HG03439 (cell line): ENCODE results near the gene TPK1.
"Not testable (repeated sequence)": the region's sequence is repeated elsewhere in the genome, so short reads cannot be mapped to it uniquely, and the experiment has no call there.

Source experiments
- ATAC-seq: cut with Tn5 transposase; IDR thresholded peaks from one replicate; pipeline ENCODE4 v1.9.1; 2021; ENCODE audit warnings: mild to moderate bottlenecking, moderate library complexity; ENCODE audit not compliant: unreplicated experiment

The TPK1 gene

DNA sequence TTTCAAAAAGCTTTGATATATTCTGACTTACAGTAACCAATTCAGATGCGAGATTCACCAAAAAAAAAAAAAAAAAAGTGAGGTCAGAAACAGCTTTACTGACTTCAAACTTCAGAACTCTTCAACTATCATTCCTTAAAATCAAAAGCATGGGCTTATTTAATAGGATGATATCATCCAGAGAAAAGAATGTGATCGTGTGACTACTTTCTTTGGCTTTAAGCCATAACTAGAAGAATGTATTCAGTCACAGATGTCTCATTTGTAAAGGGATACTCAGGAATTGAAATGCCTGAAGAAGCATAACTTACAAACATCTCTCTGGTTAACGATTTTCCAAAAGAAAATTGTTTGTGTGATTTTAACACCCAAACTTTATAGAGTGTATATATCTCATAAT is 11.5 kb downstream of the TPK1 start:
- no peak for ATAC-seq

DNA sequence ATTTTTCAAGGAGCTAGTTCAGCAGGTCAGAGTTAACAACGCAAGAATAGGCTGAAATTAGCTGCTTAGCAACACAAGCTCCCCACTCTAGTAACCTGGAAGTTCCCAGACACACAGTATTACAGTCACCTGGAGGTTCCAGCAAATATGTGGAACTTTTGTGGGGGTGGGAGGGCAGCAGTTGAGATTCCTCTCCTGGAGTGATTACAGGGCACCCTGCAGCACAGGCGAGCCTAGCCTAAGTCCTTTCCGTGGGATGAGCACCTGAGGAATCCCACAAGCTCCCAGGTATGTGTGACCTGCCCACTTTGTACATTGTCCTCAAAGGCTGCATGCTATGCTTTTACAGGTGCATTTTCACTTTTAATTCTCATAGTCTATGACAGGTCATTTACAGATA is 13.6 kb downstream of the TPK1 start:
- no peak for ATAC-seq

DNA sequence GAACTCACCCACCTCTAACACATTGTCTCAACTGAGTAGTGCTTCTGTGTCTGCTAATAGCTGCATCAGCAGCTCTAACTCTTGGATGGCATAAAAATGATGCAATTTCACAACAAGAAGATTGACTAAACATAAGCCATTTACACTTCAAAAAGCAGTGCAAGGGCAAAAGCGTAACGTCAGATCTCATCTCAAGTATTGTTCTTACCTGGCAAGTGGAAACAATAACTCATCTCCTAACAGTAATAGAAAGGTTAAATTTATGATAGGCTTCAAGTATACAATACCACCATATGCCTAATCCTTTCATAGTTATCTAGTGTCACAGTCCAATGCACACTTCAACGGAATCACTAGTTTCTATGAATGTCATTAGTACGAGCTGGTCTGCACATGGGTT is 14.8 kb downstream of the TPK1 start:
- peak; percentile 57 for ATAC-seq

DNA sequence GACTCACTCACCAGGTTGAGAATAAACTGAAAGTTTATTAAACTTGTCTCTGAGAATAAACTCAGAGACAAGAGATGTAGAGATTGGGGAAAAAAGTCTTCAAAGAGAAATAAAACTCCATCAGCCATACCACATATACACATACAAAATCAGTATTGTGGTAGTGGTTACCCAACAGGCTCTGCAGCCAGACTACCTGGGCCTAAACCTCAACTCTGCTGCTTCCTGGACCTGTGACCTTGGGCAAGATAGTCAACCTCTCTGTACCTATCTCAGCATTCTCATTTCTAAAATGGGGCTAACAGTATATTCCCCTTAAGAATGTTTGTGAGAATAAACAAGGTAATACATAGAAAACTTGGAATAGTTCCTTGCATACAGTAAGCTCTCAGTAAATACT is 15.3 kb downstream of the TPK1 start:
- ATAC-seq: no peak

DNA sequence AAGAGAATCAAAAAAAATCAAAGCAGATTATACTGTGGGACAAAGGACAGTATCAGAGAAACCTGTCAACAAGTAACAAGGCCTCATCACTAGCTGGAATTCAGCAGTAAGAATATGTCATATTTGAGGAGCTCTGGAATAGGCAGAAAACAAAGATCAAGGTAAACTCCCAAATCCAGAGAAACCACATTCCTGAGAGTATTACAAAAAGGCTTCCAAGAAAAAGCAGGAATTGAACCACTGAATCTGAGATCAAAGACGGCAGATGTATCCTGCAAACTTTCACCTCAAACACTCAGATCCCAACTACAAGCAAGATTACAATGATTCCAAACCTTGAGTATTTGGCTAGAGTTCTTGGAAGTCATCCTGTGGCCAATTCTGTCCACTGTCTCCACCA is 16.3 kb downstream of the TPK1 start:
- no peak for ATAC-seq

DNA sequence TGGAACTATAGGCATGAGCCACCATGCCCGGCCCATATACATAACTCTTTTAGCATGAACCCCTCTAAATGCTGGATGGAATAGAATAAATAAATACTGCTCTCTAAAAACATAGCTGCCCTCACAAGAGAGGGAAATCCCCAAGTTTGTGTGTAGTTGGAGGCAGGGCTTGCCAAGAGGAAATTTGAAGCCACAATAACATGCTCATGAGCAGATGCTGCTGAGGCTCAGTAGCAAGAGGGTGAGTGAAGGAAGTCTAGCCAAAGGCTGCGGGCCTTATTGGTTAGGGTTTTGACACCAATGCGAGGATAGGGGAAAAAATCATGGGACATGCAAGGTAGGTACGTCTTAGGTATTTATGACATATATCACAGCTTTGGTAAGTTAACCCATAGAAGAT is 17.3 kb downstream of the TPK1 start:
- no peak for ATAC-seq

DNA sequence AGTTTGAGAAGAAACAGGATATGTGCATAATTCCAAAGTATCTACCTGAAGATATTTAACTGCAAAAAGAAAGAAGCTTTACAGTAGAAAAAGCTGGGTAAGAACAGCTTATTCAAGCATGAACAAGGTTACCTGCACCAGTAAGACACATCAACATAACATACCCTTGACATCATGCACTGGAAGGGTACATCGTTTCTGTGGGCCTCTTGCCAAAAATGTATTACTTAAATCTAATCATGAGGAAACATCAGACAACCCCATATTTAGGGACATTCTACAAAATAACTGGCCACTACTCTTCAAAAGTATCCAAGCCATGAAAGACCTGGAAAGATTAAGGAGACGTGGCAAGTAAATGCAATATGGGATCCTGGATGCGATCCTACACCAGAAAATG is 18.9 kb downstream of the TPK1 start:
- no peak for ATAC-seq

DNA sequence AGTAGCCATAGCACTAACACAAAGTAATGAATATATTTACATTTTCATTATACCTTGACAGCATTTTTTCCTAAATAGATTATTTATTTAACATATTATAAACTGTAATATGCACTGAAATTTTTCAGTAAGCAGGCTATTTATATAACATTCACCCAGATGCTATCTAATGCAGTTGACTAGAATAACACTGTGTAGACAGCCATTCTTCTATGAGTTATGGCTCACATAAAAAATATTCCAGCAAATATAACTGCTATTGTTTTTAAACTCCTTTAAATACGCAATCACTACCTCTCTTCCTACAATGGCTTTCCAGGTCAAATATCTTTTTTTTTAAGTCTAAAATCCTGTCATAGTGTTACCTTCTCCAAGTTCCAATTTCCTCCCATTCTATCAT is 21.6 kb downstream of the TPK1 start:
- no peak for ATAC-seq

DNA sequence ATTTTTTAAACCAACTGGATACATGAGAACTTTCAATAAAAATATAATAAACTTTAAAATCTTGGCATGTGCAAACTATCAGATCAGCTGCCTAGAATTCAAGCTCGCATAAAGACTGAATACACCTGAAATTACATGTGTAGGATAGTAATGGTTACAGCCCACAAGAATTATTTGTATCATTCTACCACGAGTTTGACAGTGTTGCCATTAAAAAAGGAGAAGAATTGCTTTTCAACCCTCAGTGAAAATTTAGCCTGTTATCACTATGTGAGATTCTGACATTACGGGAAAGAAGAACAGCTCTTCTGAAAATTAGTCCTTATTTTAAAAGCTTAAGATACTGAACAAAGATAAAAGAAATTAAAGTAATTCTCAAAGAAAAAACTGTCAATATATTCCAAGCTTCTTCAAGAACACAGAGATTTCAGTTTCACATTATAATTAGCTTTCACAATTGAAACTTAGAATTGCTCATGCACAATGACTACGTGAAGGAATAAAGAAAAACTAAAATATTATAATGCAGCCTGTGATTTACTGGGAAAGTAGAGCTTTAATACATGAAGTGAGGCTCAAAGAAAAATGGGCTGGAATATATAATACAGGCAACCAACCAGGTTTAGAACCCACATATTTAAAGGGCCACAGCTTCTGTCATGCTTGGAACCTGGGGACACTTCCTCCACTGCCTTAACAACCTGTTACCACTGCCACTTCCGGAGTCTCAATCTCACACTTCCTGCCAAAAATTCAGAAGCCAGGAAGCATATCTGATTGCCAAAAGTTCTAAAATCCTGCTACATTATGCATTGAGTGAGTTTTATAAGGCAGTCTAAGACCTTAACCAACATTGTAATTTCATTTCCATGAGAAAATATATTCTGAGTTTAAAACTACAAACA is 23.2 kb downstream of the TPK1 start:
- ATAC-seq: peak; percentile 69

DNA sequence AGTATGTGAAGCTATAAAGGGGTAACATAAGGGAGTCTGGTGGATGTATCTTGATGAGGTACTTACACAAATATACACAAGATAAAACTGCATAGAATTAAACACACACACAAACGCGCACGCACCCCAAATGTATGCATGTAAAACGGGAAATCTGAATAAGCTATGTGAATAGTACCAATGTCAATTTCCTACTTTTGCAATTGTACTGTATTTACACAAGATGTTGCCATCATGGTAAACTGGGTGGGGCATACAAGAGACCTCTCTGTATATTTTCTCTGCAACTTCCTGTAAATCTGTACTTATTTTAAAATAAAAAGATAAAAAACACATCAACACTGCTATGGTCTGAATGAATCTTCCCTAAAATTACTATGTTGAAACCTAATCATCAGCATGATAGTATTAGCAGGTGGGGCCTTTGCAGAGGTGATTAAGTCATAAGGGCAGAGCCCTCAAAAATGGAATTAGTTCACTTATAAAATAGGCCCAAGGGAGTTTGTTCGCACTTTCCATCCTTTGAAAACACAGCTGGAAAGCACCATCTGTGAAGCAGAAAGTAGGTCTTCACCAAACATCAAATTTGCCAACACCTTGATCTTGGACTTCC is 30.1 kb downstream of the TPK1 start:
- ATAC-seq: no peak

DNA sequence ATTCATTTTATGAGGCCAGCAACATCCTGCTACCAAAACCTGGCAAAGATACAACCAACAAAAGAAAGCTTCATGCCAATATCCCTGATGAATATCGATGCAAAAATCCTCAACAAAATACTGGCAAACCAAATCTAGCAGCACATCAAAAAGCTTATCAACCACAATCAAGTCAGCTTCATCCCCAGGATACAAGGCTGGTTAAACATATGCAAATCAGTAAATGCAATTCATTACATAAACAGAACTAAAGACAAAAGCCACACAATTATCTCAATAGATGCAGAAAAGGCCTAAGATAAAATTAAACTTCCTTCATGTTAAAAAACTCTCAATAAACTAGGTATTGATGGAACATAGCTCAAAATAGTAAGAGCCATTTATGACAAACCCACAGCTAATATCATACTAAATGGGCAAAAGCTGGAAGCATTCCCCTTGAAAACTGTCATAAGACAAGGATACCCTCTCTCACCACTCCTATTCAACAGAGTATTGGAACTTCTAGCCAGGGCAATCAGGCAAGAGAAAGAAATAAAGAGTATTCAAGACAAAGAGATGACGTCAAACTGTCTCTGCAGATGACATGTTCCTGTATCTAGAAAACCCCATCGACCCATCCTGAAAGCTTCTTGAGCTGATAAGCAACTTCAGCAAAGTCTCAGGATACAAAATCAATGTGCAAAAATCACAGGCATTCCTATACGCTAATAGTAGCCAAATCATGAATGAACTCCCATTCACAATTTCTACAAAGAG is 35.0 kb downstream of the TPK1 start:
- not testable (repeated sequence) for ATAC-seq

DNA sequence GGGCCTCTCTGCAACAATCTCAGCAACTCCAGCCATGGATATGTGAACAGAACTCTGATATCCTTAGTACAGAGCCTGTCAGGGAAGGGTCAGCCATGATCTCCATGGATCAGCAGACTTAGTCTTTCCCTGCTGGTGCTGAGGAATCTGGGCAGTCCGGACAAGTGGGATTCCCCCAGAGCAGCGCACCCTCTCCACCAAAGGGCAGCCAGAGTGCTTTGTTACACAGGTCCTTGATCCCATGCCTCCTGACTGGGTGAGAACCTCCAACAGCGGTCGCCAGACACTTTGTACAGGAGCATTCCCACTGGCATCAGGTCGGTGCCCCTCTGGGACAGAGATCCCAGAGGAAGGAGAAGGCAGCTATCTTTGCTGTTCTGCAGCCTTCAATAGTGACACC is 38.9 kb downstream of the TPK1 start:
- ATAC-seq: no peak

DNA sequence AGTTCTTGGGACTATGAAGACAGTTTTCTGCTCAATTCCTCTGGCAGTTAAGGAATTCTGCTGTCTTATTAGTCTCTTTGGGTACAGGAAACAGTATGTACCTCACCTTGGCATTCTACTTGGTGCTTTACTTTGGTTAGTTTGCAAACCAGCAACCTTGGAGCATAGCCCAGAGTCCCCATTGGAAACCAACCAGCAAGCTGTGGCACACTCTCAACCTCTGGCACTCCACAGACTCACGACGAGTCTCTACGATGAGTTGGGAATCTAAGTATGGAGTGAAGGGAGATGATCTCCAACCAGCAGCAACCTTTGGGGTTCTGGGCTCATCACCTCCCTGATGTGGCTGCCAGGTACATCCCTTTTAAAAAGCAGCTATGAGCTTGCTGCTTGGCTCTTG is 43.8 kb downstream of the TPK1 start:
- no peak for ATAC-seq

DNA sequence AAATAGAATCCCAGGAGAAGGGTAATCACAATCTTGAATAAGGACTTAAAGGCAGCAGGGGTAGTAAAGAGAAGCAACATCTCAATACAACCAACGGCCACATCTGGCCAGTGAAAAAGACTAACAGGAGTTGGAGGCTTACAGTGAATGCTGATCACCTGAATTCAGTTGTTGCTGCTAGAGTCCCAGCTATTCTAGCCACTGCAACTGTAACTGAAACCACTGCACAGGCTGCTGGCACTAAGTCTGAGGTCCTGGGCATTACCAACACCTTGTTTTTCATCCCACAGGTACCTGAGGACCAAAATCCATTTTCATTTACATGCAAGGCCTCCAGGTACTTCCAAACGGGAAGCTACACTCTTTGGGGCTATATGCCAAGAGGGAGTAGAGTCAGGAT is 44.4 kb downstream of the TPK1 start:
- no peak for ATAC-seq

DNA sequence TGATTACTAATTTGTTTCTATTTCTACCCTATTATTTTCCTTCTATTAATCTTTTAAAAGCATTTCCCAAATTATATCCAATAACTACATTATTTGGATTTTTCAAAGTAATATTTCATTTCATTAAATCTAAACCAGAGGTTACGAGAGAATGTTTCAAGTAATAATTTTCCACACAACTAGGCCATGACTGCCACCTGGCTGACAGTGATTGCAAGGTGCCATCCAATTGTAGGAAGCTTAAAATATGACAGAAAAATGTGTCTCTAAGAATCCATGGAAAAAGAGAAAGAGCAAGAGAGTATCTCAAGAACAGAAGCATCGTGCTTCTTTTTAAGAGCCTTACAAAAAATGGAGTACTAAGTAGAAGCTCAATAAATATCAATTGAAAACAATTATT is 48.7 kb downstream of the TPK1 start:
- ATAC-seq: no peak

DNA sequence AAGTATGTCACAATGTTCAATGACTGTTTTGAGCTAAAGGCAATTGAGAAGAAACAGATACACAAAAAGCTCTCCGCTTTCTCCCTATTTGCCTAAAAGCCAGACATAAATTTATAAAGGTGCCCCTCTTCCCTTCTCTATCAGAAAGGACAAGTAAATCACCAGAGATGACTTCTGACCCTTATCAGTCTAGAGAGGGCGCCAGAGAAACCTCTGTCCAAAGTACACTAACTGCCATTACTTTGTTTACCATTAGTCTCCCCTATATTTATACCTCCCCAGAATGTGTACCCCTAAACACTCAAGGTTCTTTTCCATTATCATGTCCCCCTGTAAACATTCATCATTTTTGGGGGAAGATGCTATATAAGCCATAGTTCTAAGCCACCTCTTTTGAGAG is 49.3 kb downstream of the TPK1 start:
- no peak for ATAC-seq

DNA sequence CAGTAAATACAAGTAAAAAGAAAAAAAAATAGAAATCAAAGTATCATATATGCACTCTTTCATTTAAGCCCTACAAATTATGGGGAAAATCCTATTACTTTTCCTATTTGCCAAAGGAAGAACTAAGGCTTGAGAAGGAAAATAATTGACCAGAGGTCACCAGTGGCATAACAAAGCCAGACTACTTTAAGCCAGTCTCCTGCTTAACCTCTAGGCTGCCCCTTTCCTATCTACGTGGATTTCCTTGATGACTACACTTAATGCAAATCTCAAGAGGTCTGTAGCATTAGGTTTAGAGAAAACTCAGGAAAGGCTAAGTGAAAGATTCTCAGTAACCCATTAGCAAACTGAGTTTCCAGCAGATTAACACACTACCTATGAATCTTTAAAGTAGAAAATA is 49.8 kb downstream of the TPK1 start:
- ATAC-seq: no peak

DNA sequence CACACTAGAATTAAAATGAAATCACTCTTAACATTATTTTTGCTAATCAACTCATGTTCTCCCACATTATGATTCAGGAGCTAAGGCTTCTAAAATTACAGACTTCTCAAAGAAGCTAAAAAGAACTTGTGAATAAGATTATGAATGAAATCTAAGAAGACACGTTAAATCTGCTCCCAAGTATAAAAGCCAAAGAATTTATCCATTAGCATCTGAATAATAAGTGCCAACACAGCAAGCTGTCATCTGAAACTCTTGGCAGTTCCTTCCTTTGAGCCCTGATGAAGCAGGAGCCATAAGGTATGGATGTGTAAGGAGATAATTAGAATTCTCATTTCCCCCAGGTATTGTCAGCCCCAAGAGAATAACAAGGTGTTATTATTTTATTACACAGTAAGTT is 50.3 kb downstream of the TPK1 start:
- no peak for ATAC-seq

DNA sequence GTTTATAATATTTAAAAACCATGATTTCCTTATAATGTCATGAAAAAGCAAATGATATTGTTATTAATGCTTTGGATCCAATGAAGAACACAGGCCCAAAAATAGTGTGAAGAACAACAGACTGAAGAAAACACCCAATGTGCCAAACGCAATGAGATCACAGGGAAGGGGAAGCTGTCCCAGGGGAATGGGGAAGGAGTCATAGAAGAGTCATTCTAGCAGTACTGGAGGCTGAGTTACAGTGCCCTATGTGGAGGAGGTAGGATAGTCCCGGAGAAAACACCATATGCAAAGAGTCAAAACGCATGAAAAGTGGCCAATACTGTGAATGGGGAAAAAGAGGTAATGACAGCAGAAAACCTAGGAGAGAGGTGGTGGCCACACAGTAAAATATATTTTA is 50.9 kb downstream of the TPK1 start:
- ATAC-seq: no peak

DNA sequence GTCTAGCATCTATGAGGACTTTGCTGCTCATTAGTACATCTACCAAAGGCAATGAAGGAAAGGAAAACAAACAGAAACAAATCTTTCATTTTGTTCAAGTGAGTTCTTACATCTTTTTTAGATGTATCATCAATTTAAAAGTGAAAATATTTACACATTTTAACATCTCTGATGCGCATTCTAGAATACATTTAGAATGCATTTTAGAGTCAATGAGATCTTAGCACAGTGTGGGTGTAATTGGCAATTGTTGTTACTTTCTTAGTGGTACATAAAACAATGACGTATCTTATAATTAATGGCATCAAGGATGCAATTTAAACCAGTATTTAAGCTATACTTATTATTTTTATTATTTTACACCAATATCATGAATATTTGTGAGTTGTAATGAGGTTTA is 51.4 kb downstream of the TPK1 start:
- ATAC-seq: no peak

DNA sequence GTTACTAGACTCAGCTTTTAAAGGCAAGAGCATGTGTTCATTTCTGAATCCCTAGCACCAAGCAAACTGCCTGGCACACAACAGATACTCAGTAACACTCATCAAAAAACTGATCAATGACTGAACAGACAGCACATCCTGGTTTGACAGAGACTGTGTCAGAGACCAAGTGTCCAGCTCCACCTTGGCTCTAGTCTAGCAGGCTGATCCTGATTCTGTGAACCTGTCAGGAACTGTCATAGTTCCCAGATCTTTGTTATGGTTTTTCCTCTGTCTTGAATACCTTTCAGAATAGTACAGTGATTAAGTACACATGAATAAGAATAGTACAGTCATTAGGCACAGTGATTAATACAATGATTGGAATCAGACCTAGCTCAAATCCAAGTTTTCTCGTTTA is 53.0 kb downstream of the TPK1 start:
- no peak for ATAC-seq

DNA sequence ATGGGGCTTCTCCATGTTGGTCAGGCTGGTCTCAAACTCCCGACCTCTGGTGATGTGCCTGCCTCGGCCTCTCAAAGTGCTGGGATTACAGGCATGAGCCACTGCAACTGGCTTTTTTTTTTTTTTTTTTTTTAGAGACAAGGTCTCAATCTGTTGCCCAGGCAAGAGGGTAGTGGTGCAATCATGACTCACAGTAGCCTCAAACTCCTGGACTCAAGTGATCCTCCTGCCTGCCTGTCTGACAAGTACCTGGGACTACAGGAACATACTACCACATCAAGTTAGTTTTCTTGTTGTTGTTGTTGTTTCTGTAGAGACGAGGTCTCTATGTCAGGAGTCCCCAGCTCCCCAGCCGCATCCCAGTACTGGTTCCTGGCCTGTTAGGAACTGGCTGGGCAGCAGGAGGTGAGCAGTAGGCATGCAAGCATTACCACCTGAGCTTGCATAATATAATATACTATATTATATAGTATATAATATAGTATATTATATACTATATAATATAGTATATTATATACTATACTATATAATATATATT is 55.7 kb downstream of the TPK1 start:
- no peak for ATAC-seq
